Activated CD8-positive, alpha-beta memory T cell treated with anti-CD3 and anti-CD28 coated beads, Interleukin-2, amount 10 ng/mL, durations not matched to agents 7 days and 5 days (primary cell): ENCODE results near the gene MARCHF9. TPM values are rescaled to one million over a fixed set of nuclear protein-coding genes. Genes with fewer than 3 reads are reported as not detected.
"Not testable (repeated sequence)": the region's sequence is repeated elsewhere in the genome, so short reads cannot be mapped to it uniquely, and the experiment has no call there.

Experiments used
- ATAC-seq: fragments of 150-1000 bp; cut with Tn5 transposase; one replicate; pipeline ENCODE4 v1.10.0; 2021; ENCODE audit warnings: moderate library complexity
- CTCF ChIA-PET: fragments of 350-600 bp; sonication (Branson Sonifier 250); formaldehyde crosslinking; loops from one replicate; lab custom pipeline; 2021; ENCODE audit warnings: antibody characterized with exemption; lab: Charles Lee
- DNase-seq: peaks from one replicate; pipeline ENCODE4 v3.0.0-alpha.2; 2020
- H3K27ac Mint-ChIP-seq: one replicate; pipeline ENCODE4 v1.8.0; 2021; ENCODE audit warnings: mild to moderate bottlenecking, mixed read lengths
- H3K27me3 Mint-ChIP-seq: one replicate; pipeline ENCODE4 v1.8.0; 2021; ENCODE audit warnings: mixed read lengths
- H3K36me3 Mint-ChIP-seq: one replicate; pipeline ENCODE4 v1.8.0; 2021; ENCODE audit warnings: mild to moderate bottlenecking, mixed read lengths
- H3K4me1 Mint-ChIP-seq: one replicate; pipeline ENCODE4 v1.8.0; 2021; ENCODE audit warnings: mixed read lengths
- H3K4me3 Mint-ChIP-seq: one replicate; pipeline ENCODE4 v1.8.0; 2021; ENCODE audit warnings: mild to moderate bottlenecking, moderate library complexity, mixed read lengths
- H3K9me3 Mint-ChIP-seq: one replicate; pipeline ENCODE4 v1.8.0; 2022; ENCODE audit warnings: low read depth, mixed read lengths
- total RNA-seq, 2 experiments: library from RNA; stranded (reverse); gene quantifications; one replicate each; pipeline ENCODE4 v1.2.3, GENCODE V29; 2021

MARCHF9 gene
- total RNA-seq, 2 experiments from 2014 or later, result 21.0 to 24.9 TPM

GRCh38 chr12:57719777-57720605, 34.9 kb upstream of the MARCHF9 start:
- ATAC-seq (no peak), DNase-seq (no peak)
- CTCF ChIA-PET, result interaction anchor here (1.2 to 1.5 kb wide), 3 partner anchors 16 to 136 kb away, joined by 3 to 4 read pairs (median 3); no protein-coding TSS in a partner anchor
- H3K9me3 Mint-ChIP-seq, result no peaks in the 10 kb centered on the region
- peaks cover 22% of the 10 kb centered on the region for H3K36me3 Mint-ChIP-seq
- peaks cover 2% of the 10 kb centered on the region for H3K4me1 Mint-ChIP-seq
- no peaks in the 10 kb centered on the region for H3K27me3 Mint-ChIP-seq
- H3K4me3 Mint-ChIP-seq, result no peak overlapping the region
- peak overlapping the region; percentile 59 for H3K27ac Mint-ChIP-seq

GRCh38 chr12:57720606-57721595, 34.0 kb upstream of the MARCHF9 start:
- Mint-ChIP-seq H3K36me3 (peaks cover 19% of the 10 kb centered on the region), H3K27ac (no peak overlapping the region)
- CTCF ChIA-PET, result no interaction called here

GRCh38 chr12:57721846-57722608, 32.9 kb upstream of the MARCHF9 start:
- not testable (repeated sequence) for H3K4me3 Mint-ChIP-seq, H3K27me3 Mint-ChIP-seq, ATAC-seq, H3K9me3 Mint-ChIP-seq, H3K4me1 Mint-ChIP-seq
- peaks cover 23% of the 10 kb centered on the region for H3K36me3 Mint-ChIP-seq
- CTCF ChIA-PET, result interaction anchor here (0.8 to 1.1 kb wide), 2 partner anchors 19 to 138 kb away, joined by 3 to 4 read pairs; no protein-coding TSS in a partner anchor
- peak overlapping the region; percentile 48 for H3K27ac Mint-ChIP-seq
- DNase-seq, result peak; percentile 38

More at GRCh38 chr12:57720606-57721595, 34.0 kb upstream of the MARCHF9 start:
- ATAC-seq (no peak), DNase-seq (peak; percentile 32)
- no peaks in the 10 kb centered on the region for H3K27me3 Mint-ChIP-seq
- H3K4me1 Mint-ChIP-seq, result peaks cover 2% of the 10 kb centered on the region
- no peaks in the 10 kb centered on the region for H3K9me3 Mint-ChIP-seq
- H3K4me3 Mint-ChIP-seq, result no peak overlapping the region

- CTCF ChIA-PET, result interaction anchor here (0.8 to 1.1 kb wide), 4 partner anchors 9 to 260 kb away, joined by 3 to 4 read pairs (median 3); no protein-coding TSS in a partner anchor
- DNase-seq (peak; percentile 38), ATAC-seq (no peak)
- no peak overlapping the region for H3K27ac Mint-ChIP-seq
- H3K27me3 Mint-ChIP-seq, result no peaks in the 10 kb centered on the region
- H3K4me3 Mint-ChIP-seq, result no peak overlapping the region
- peaks cover 2% of the 10 kb centered on the region for H3K4me1 Mint-ChIP-seq
- H3K36me3 Mint-ChIP-seq, result peaks cover 29% of the 10 kb centered on the region
- no peaks in the 10 kb centered on the region for H3K9me3 Mint-ChIP-seq
These were observed 31.9 kb upstream of the MARCHF9 start for GRCh38 chr12:57722716-57723629.

- Mint-ChIP-seq H3K27ac (peak overlapping the region; percentile 12), H3K27me3 (no peaks in the 10 kb centered on the region), H3K36me3 (peaks cover 32% of the 10 kb centered on the region), H3K4me1 (peaks cover 2% of the 10 kb centered on the region), H3K9me3 (no peaks in the 10 kb centered on the region), H3K4me3 (no peak overlapping the region)
- peak; percentile 38 for DNase-seq
- no peak for ATAC-seq
- CTCF ChIA-PET, result interaction anchor here (1.0 to 1.1 kb wide), 2 partner anchors 8 to 260 kb away, joined by 3 read pairs; no protein-coding TSS in a partner anchor
These were observed 31.3 kb upstream of the MARCHF9 start for GRCh38 chr12:57723630-57723962.

GRCh38 chr12:57724003-57724935, 30.6 kb upstream of the MARCHF9 start:
- Mint-ChIP-seq H3K4me3 (no peak overlapping the region), H3K27ac (peak overlapping the region; percentile 65), H3K9me3 (no peaks in the 10 kb centered on the region), H3K27me3 (no peaks in the 10 kb centered on the region), H3K36me3 (peaks cover 33% of the 10 kb centered on the region), H3K4me1 (peaks cover 2% of the 10 kb centered on the region)
- DNase-seq (peak; percentile 40), ATAC-seq (no peak)
- CTCF ChIA-PET, result interaction anchor here (1.0 to 2.0 kb wide), 2 partner anchors 33 to 261 kb away, joined by 3 to 4 read pairs; no protein-coding TSS in a partner anchor

GRCh38 chr12:57724936-57725740, 29.8 kb upstream of the MARCHF9 start:
- ATAC-seq (no peak), DNase-seq (peak; percentile 35)

GRCh38 chr12:57725851-57726150, 29.1 kb upstream of the MARCHF9 start:
- CTCF ChIA-PET, result interaction anchor here (1.0 to 2.0 kb wide), 3 partner anchors 15 to 31 kb away, joined by 3 to 6 read pairs (median 4); no protein-coding TSS in a partner anchor
- DNase-seq, result no peak
- H3K4me1 Mint-ChIP-seq, result peaks cover 2% of the 10 kb centered on the region
- no peaks in the 10 kb centered on the region for H3K9me3 Mint-ChIP-seq
- no peaks in the 10 kb centered on the region for H3K27me3 Mint-ChIP-seq
- ATAC-seq, result no peak
- peaks cover 38% of the 10 kb centered on the region for H3K36me3 Mint-ChIP-seq
- H3K27ac Mint-ChIP-seq, result no peak overlapping the region
- H3K4me3 Mint-ChIP-seq, result no peak overlapping the region

More at GRCh38 chr12:57724936-57725740, 29.8 kb upstream of the MARCHF9 start:
- Mint-ChIP-seq H3K4me1 (peaks cover 2% of the 10 kb centered on the region), H3K27ac (peak overlapping the region; percentile 65), H3K9me3 (no peaks in the 10 kb centered on the region), H3K36me3 (peaks cover 34% of the 10 kb centered on the region), H3K27me3 (no peaks in the 10 kb centered on the region), H3K4me3 (no peak overlapping the region)
- CTCF ChIA-PET, result interaction anchor here (1.0 to 2.0 kb wide), 3 partner anchors 16 to 32 kb away, joined by 3 to 6 read pairs (median 4); no protein-coding TSS in a partner anchor

GRCh38 chr12:57726151-57726883, 28.6 kb upstream of the MARCHF9 start:
- CTCF ChIA-PET, result interaction anchor here (1.0 to 2.0 kb wide), 4 partner anchors 14 to 38 kb away, joined by 3 to 6 read pairs (median 4); no protein-coding TSS in a partner anchor
- ATAC-seq (peak; percentile 50), DNase-seq (peak; percentile 46)
- Mint-ChIP-seq H3K27ac (peak overlapping the region; percentile 15), H3K4me1 (peaks cover 2% of the 10 kb centered on the region), H3K4me3 (peak overlapping the region; percentile 28), H3K9me3 (no peaks in the 10 kb centered on the region), H3K27me3 (no peaks in the 10 kb centered on the region), H3K36me3 (peaks cover 42% of the 10 kb centered on the region)
